Esophagus squamous epithelium (tissue), 5 donors: ENCODE data around the gene RFXAP. TPM values are rescaled to one million over a fixed set of nuclear protein-coding genes. Genes with fewer than 3 reads are reported as not detected.

Experiments used
- DNase-seq: peaks from one replicate; lab custom pipeline; 2025; lab: John Stamatoyannopoulos, UW
- H3K27ac ChIP-seq, 4 donors: fragments of 200-600 bp; sonication (generic); one replicate each; pipeline ENCODE4 v1.5.1; 2016 to 2019; ENCODE audit warnings: mild to moderate bottlenecking in 1 of 4
- H3K27me3 ChIP-seq, 4 donors: fragments of 200-600 bp; sonication (generic); 1 replicate in 3 of 4; 2 replicates in 1 of 4; pipeline versions ENCODE4 v1.5.1 to v1.6.0; 2017 to 2021; ENCODE audit warnings: antibody characterized with exemption in 1 of 4
- H3K36me3 ChIP-seq, 3 donors: fragments of 200-600 bp; sonication (generic); one replicate each; pipeline ENCODE4 v1.5.1; 2016 to 2019
- H3K4me1 ChIP-seq, 3 donors: fragments of 200-600 bp; sonication (generic); one replicate each; pipeline ENCODE4 v1.5.1; 2017 to 2019
- H3K4me3 ChIP-seq, 4 donors: fragments of 200-600 bp; sonication (generic); 1 replicate in 3 of 4; 2 replicates in 1 of 4; pipeline ENCODE4 v1.5.1; 2016 to 2019; ENCODE audit warnings: mild to moderate bottlenecking in 2 of 4, moderate library complexity in 1 of 4
- H3K9me3 ChIP-seq, 3 donors: fragments of 200-600 bp; sonication (generic); one replicate each; pipeline ENCODE4 v1.5.1; 2016 to 2019
- CTCF ChIP-seq, 6 experiments: fragments of 450-650 bp in 4 of 6; fragments of 200-600 bp in 2 of 6; sonication (generic) in 2 of 6; IDR thresholded peaks; one replicate each; pipeline ENCODE4 v1.5.1; 2016 to 2019; ENCODE audit warnings: antibody characterized with exemption in 6 of 6, mild to moderate bottlenecking in 4 of 6, moderate library complexity in 4 of 6
- POLR2A ChIP-seq, 4 donors: fragments of 450-650 bp; IDR thresholded peaks; one replicate each; pipeline ENCODE4 v1.6.1; 2017; ENCODE audit warnings: antibody characterized with exemption in 4 of 4, mild to moderate bottlenecking in 4 of 4, moderate library complexity in 3 of 4
- WGBS, 2 donors: methylation state at CpG; one replicate each; pipeline ENCODE4 v1.1.5; 2018; 5-methylcytosine and 5-hydroxymethylcytosine counted together
- intact Hi-C: fragments of 100-400 bp; cut with DNase I; formaldehyde crosslinking; loops from one replicate; pipeline ENCODE4 v1.15.0; 2022
- total RNA-seq, 4 donors: library from RNA; depleted of rRNA; stranded (reverse); fragments of >200 nt; gene quantifications; one replicate each; pipeline ENCODE4 v1.1.0, GENCODE V29; 2016
- donor health status: DM: yes; HTN: yes; CAD: no.

The RFXAP gene
- total RNA-seq, 4 donors from 2014 or later: 0.97 to 3.8 (median 1.7) TPM

- DNase-seq: no peak
- H3K4me1 ChIP-seq: peaks cover 0 to 11% (median 0%) of the 10 kb centered on the region in 3 donors
- H3K9me3 ChIP-seq: no peaks in the 10 kb centered on the region
- intact Hi-C loops: no loop called here
- no peaks in the 10 kb centered on the region for H3K36me3 ChIP-seq
- H3K27ac ChIP-seq: no peak overlapping the region
- TF ChIP-seq POLR2A (IDR thresholded peaks at IDR 0.05) (no peak), CTCF (IDR thresholded peaks at IDR 0.05) (no peak)
- 37 to 48% methylated on average over 7 of the region's 9 CpGs for WGBS, 2 donors
- H3K4me3 ChIP-seq: no peak overlapping the region
- peaks cover 0 to 13% (median 0%) of the 10 kb centered on the region in 4 donors for H3K27me3 ChIP-seq
Measured at GRCh38 chr13:36814465-36814864, 4.6 kb upstream of the RFXAP start.

GRCh38 chr13:36815062-36815461, 4.0 kb upstream of the RFXAP start:
- TF ChIP-seq POLR2A (IDR thresholded peaks at IDR 0.05): no peak
- peak in 1 of 6 experiments; percentile 41 for TF ChIP-seq CTCF (IDR thresholded peaks at IDR 0.05)
- Histone ChIP-seq H3K36me3 (no peaks in the 10 kb centered on the region), H3K9me3 (no peaks in the 10 kb centered on the region), H3K27ac (no peak overlapping the region), H3K27me3 (peaks cover 0 to 9% (median 0%) of the 10 kb centered on the region in 4 donors), H3K4me3 (no peak overlapping the region), H3K4me1 (peaks cover under 1 to 17% (median 5%) of the 10 kb centered on the region in 3 donors)
- no peak for DNase-seq
- intact Hi-C loops: no loop called here
- WGBS, 2 donors: 56 to 57% methylated on average over 2 of the region's 2 CpGs

- Histone ChIP-seq H3K4me1 (peaks cover 5 to 44% (median 18%) of the 10 kb centered on the region in 3 donors), H3K4me3 (peak overlapping the region; percentile 65 to 94 (median 88)), H3K27ac (peak overlapping the region; percentile 69 to 89 (median 78)), H3K27me3 (no peaks in the 10 kb centered on the region), H3K36me3 (no peaks in the 10 kb centered on the region), H3K9me3 (no peaks in the 10 kb centered on the region)
- intact Hi-C loops: no loop called here
- WGBS, 2 donors: 32 to 34% methylated on average over 12 of the region's 12 CpGs
- TF ChIP-seq POLR2A (IDR thresholded peaks at IDR 0.05) (no peak), CTCF (IDR thresholded peaks at IDR 0.05) (no peak)
- DNase-seq: no peak
Measured at GRCh38 chr13:36817996-36818803, 822 bp upstream of the RFXAP start.

- no peak for DNase-seq
- intact Hi-C loops: no loop called here
- 0 to 1% methylated on average over 16 to 18 of the region's 20 CpGs for WGBS, 2 donors
- Histone ChIP-seq H3K9me3 (no peaks in the 10 kb centered on the region), H3K4me3 (peak overlapping the region; percentile 65 to 94 (median 88)), H3K4me1 (peaks cover 5 to 50% (median 18%) of the 10 kb centered on the region in 3 donors), H3K27me3 (no peaks in the 10 kb centered on the region), H3K27ac (peak overlapping the region; percentile 69 to 89 (median 80)), H3K36me3 (no peaks in the 10 kb centered on the region)
- TF ChIP-seq POLR2A (IDR thresholded peaks at IDR 0.05) (no peak), CTCF (IDR thresholded peaks at IDR 0.05) (no peak)
Measured at GRCh38 chr13:36819739-36820090, 693 bp downstream of the RFXAP start.

GRCh38 chr13:36820222-36820621, 1.2 kb downstream of the RFXAP start:
- TF ChIP-seq CTCF (IDR thresholded peaks at IDR 0.05) (no peak), POLR2A (IDR thresholded peaks at IDR 0.05) (no peak)
- intact Hi-C loops: no loop called here
- no peak overlapping the region for H3K27ac ChIP-seq
- peak overlapping the region in 3 of 4 donors; percentile 65 to 93 (median 84) for H3K4me3 ChIP-seq
- no peaks in the 10 kb centered on the region for H3K9me3 ChIP-seq
- H3K27me3 ChIP-seq: no peaks in the 10 kb centered on the region
- H3K4me1 ChIP-seq: peaks cover 5 to 50% (median 18%) of the 10 kb centered on the region in 3 donors
- WGBS, 2 donors: 52 to 55% methylated on average over 4 of the region's 4 CpGs
- H3K36me3 ChIP-seq: peaks cover 0 to 2% (median 0%) of the 10 kb centered on the region in 3 donors
- DNase-seq: no peak
